Pancreas (tissue), 10 donors: ENCODE data around the gene RCOR1. TPM values are rescaled to one million over a fixed set of nuclear protein-coding genes. Genes with fewer than 3 reads are reported as not detected.
A peak's percentile ranks its signal among the peaks of the same experiment; 100 is the strongest.

Experiments
- ATAC-seq, 4 donors: fragments of 200-7000 bp; cut with Tn5 transposase; one replicate each; pipeline versions ENCODE4 v1.8.0 to v1.9.1; 2020; ENCODE audit warnings: mild to moderate bottlenecking in 4 of 4, moderate library complexity in 4 of 4
- DNase-seq, 6 donors: peaks; one replicate each; pipeline ENCODE4 v3.0.0-alpha.2; 2020
- FAIRE-seq: peaks from 2 replicates; lab custom pipeline; 2012; peaks lifted over from hg19 to GRCh38; lab: Jason Lieb, UNC
- H3K27ac ChIP-seq, 4 donors: fragments of 200-600 bp; sonication (generic); 1 replicate in 3 of 4; 2 replicates in 1 of 4; pipeline versions ENCODE4 v1.5.0 to v1.8.0; 2020
- H3K27me3 ChIP-seq, 4 donors: fragments of 200-600 bp; one replicate each; pipeline ENCODE4 v1.8.0; 2021
- H3K36me3 ChIP-seq, 3 donors: fragments of 200-600 bp; sonication (generic) in 1 of 3; one replicate each; pipeline versions ENCODE4 v1.5.0 to v1.8.0; 2020 to 2021
- H3K4me1 ChIP-seq, 3 donors: fragments of 200-600 bp; one replicate each; pipeline ENCODE4 v1.8.0; 2021
- H3K4me3 ChIP-seq, 4 donors: fragments of 200-600 bp; sonication (generic) in 2 of 4; one replicate each; pipeline versions ENCODE4 v1.5.0 to v1.8.0; 2020 to 2021
- H3K9me3 ChIP-seq, 4 donors: fragments of 200-600 bp; one replicate each; pipeline ENCODE4 v1.8.0; 2021
- CTCF ChIP-seq, 4 donors: fragments of 200-600 bp; sonication (generic) in 3 of 4; IDR thresholded peaks; one replicate each; pipeline versions ENCODE4 v1.5.0 to v1.8.0; 2021; ENCODE audit warnings: antibody characterized with exemption in 4 of 4
- WGBS, 2 donors: extraction: QIAGEN DNeasy Blood & Tissue Kit; methylation state at CpG; one replicate each; pipeline ENCODE4 v1.1.7; 2013; 5-methylcytosine and 5-hydroxymethylcytosine counted together
- intact Hi-C, 3 donors: fragments of 100-400 bp; cut with DNase I; formaldehyde crosslinking; loops; one replicate each; pipeline versions ENCODE4 v1.11.1 to v1.14.2; 2022
- polyA plus RNA-seq, 2 donors: library from polyadenylated mRNA; stranded (reverse); fragments of 200-250 nt; gene quantifications; one replicate each; pipeline ENCODE4 v1.2.3, GENCODE V29; 2013
- total RNA-seq, 6 donors: library from RNA; stranded (reverse); fragmentation: NEBNext Ultra II Directional in 4 of 6; extraction: Animal tissue kit (Norgen Biotek cat#: 25700) in 4 of 6; gene quantifications; one replicate each; pipeline versions ENCODE4 v1.2.1 to v1.2.4, GENCODE V29; 2021 to 2023
- donor health status: healthy with polysubstance abuse.
- donor health status: DM: no; HTN: no; CAD: no; lungs with moderate emphysema.
- donor health status: DM: no; HTN: no; CAD: no.
- donor health status: control.
- donor health status: control.
- donor health status: Bipolar disorder and iron deficiency.
- donor health status: DM: yes; HTN: yes; CAD: no.
- donor health status: DM: no; HTN: no; CAD: no.
- donor health status: DM: no; HTN: no; CAD: no.
- donor health status: DM: yes; HTN: yes; CAD: no.

RCOR1 gene
- total and polyA plus RNA-seq, 8 donors: 2.8 to 13.5 (median 6.8) TPM

- H3K4me3 ChIP-seq: peak overlapping the region in 1 of 4 donors; percentile 93
- ATAC-seq (no peak), FAIRE-seq (no peak), DNase-seq (peak in 5 of 6 donors; percentile 30 to 66 (median 42))
- no peaks in the 10 kb centered on the region for H3K36me3 ChIP-seq
- H3K27me3 ChIP-seq: no peaks in the 10 kb centered on the region
- peaks cover 10 to 18% (median 11%) of the 10 kb centered on the region in 3 donors for H3K4me1 ChIP-seq
- intact Hi-C loops: no loop called here
- H3K27ac ChIP-seq: peak overlapping the region in 3 of 4 donors; percentile 87 to 97 (median 93)
- H3K9me3 ChIP-seq: no peaks in the 10 kb centered on the region
- TF ChIP-seq CTCF (IDR thresholded peaks at IDR 0.05): peak in 3 of 4 donors; percentile 8 to 20 (median 20)
- 45 to 50% methylated on average over 13 of the region's 13 CpGs for WGBS, 2 donors
These were observed 1.8 kb upstream of the RCOR1 start for GRCh38 chr14:102590667-102591099.

GRCh38 chr14:102591372-102591943 lies 991 bp upstream of the RCOR1 start:
- DNase-seq: peak in 5 of 6 donors; percentile 32 to 71 (median 57)
- intact Hi-C loops: no loop called here
- H3K27ac ChIP-seq: peak overlapping the region; percentile 87 to 97 (median 94)
- H3K9me3 ChIP-seq: no peaks in the 10 kb centered on the region
- H3K36me3 ChIP-seq: no peaks in the 10 kb centered on the region
- 1 to 2% methylated on average over 35 to 36 of the region's 37 CpGs for WGBS, 2 donors
- FAIRE-seq: no peak
- H3K27me3 ChIP-seq: no peaks in the 10 kb centered on the region
- H3K4me3 ChIP-seq: peak overlapping the region; percentile 57 to 93 (median 82)
- no peak for TF ChIP-seq CTCF (IDR thresholded peaks at IDR 0.05)
- ATAC-seq: peak in 3 of 4 donors; percentile 2 to 6 (median 2)
- H3K4me1 ChIP-seq: peaks cover 10 to 18% (median 11%) of the 10 kb centered on the region in 3 donors

- no peak for FAIRE-seq
- Histone ChIP-seq H3K27me3 (no peaks in the 10 kb centered on the region), H3K4me1 (peaks cover 10 to 18% (median 11%) of the 10 kb centered on the region in 3 donors), H3K4me3 (peak overlapping the region; percentile 74 to 93 (median 79)), H3K9me3 (no peaks in the 10 kb centered on the region), H3K36me3 (no peaks in the 10 kb centered on the region), H3K27ac (peak overlapping the region; percentile 63 to 97 (median 90))
- TF ChIP-seq CTCF (IDR thresholded peaks at IDR 0.05): no peak
- DNase-seq: no peak
- intact Hi-C loops: no loop called here
- WGBS, 2 donors: 1% methylated on average over 19 to 49 of the region's 49 CpGs
- peak in 2 of 4 donors; percentile 0 to 3 for ATAC-seq
These were observed 263 bp downstream of the RCOR1 start for GRCh38 chr14:102592763-102593060.

- FAIRE-seq (no peak), ATAC-seq (peak; percentile 1 to 12 (median 2)), DNase-seq (peak; percentile 38 to 85 (median 62))
- intact Hi-C loops: no loop called here
- Histone ChIP-seq H3K9me3 (no peaks in the 10 kb centered on the region), H3K27ac (peak overlapping the region; percentile 63 to 97 (median 90)), H3K4me3 (peak overlapping the region; percentile 74 to 93 (median 79)), H3K4me1 (peaks cover 10 to 18% (median 11%) of the 10 kb centered on the region in 3 donors), H3K36me3 (no peaks in the 10 kb centered on the region), H3K27me3 (no peaks in the 10 kb centered on the region)
- peak; percentile 6 to 33 (median 18) for TF ChIP-seq CTCF (IDR thresholded peaks at IDR 0.05)
- 0% methylated on average over 57 to 75 of the region's 75 CpGs for WGBS, 2 donors
These were observed 794 bp downstream of the RCOR1 start for GRCh38 chr14:102593061-102593824.
